GM12874 (cell line): ENCODE data around the gene PREX1.

Experiments used
- TF ChIP-seq, protein P1 (sequence below): IDR thresholded peaks from 2 replicates; pipeline ENCODE4 v1.5.1; 2011; ENCODE audit warnings: low read depth, mild to moderate bottlenecking, control low read depth, low read length, moderate library complexity; ENCODE audit not compliant: insufficient read depth

Gene PREX1

GRCh38 chr20:48621376-48622078 lies 206.3 kb downstream of the PREX1 start:
- TF ChIP-seq, protein P1, sequence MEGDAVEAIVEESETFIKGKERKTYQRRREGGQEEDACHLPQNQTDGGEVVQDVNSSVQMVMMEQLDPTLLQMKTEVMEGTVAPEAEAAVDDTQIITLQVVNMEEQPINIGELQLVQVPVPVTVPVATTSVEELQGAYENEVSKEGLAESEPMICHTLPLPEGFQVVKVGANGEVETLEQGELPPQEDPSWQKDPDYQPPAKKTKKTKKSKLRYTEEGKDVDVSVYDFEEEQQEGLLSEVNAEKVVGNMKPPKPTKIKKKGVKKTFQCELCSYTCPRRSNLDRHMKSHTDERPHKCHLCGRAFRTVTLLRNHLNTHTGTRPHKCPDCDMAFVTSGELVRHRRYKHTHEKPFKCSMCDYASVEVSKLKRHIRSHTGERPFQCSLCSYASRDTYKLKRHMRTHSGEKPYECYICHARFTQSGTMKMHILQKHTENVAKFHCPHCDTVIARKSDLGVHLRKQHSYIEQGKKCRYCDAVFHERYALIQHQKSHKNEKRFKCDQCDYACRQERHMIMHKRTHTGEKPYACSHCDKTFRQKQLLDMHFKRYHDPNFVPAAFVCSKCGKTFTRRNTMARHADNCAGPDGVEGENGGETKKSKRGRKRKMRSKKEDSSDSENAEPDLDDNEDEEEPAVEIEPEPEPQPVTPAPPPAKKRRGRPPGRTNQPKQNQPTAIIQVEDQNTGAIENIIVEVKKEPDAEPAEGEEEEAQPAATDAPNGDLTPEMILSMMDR, result no peak

GRCh38 chr20:48620507-48621375 lies 207.1 kb downstream of the PREX1 start:
- TF ChIP-seq, protein P1, result peak; percentile 97

DNA sequence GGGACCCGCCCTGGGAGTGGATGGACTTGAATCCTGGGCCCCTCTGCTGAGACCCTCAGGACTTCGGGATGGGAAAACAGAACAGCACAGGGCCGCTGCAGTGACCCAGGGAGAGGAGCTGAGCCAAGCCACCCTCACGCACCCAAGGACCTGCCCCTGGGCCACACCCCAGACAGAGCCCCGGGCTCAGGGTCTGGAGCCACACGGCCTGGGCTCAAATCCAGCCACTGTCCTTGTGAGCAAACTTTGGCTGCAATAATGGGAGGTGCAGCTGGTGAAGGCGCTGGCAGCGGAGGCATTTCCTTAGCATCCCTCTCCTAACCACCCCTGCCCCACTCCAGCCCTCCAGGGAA lies 207.7 kb downstream of the PREX1 start:
- TF ChIP-seq, protein P1, result no peak

GRCh38 chr20:48619126-48620101 lies 208.4 kb downstream of the PREX1 start:
- TF ChIP-seq, protein P1, result no peak

DNA sequence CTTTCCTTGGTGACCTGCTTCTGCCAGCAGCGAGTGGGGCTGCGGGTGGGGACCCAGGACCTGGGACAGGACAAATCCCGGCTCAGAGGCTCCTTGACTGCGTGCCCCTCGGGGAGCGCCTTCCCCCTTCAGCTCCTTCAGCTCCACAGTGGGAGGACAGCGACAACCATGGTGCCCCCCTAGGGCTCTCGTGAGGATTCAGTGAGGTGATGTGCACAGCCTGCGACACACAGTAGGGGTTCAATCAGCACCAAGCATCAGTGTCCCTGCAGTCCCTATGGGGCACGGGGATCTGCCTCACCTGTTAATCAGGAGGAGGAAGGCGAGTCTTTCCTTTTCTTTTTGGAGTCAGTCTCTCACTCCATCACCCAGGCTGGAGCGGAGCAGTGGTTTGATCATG lies 209.2 kb downstream of the PREX1 start:
- TF ChIP-seq, protein P1, result no peak

- TF ChIP-seq, protein P1, result no peak
These were observed 209.7 kb downstream of the PREX1 start for GRCh38 chr20:48618052-48618451.
